Suprapubic skin (tissue), 4 donors: ENCODE data around the gene SPIRE1. TPM values are rescaled to one million over a fixed set of nuclear protein-coding genes. Genes with fewer than 3 reads are reported as not detected.

Experiments used
- DNase-seq, 2 donors: peaks; one replicate each; pipeline ENCODE4 v3.0.0-alpha.2; 2019; ENCODE audit warnings: low spot score in 2 of 2
- H3K27ac ChIP-seq: fragments of 200-600 bp; sonication (generic); one replicate; pipeline ENCODE4 v1.5.1; 2019
- H3K27me3 ChIP-seq: fragments of 200-600 bp; sonication (generic); one replicate; pipeline ENCODE4 v1.5.1; 2019
- H3K36me3 ChIP-seq: fragments of 200-600 bp; sonication (generic); one replicate; pipeline ENCODE4 v1.5.1; 2019
- H3K4me1 ChIP-seq: fragments of 200-600 bp; sonication (generic); one replicate; pipeline ENCODE4 v1.5.1; 2019
- H3K4me3 ChIP-seq: fragments of 200-600 bp; sonication (generic); one replicate; pipeline ENCODE4 v1.5.1; 2019; ENCODE audit warnings: mild to moderate bottlenecking
- H3K9me3 ChIP-seq: fragments of 200-600 bp; sonication (generic); one replicate; pipeline ENCODE4 v1.5.1; 2019
- EP300 ChIP-seq: sonication (generic); formaldehyde crosslinking; IDR thresholded peaks from one replicate; pipeline ENCODE4 v1.6.1; 2017; ENCODE audit warnings: antibody characterized with exemption
- POLR2A ChIP-seq, 2 donors: fragments of 450-650 bp; IDR thresholded peaks; one replicate each; pipeline ENCODE4 v1.6.1; 2017; ENCODE audit warnings: antibody characterized with exemption in 2 of 2, mild to moderate bottlenecking in 2 of 2, moderate library complexity in 2 of 2
- POLR2AphosphoS5 ChIP-seq, 3 donors: sonication (generic); formaldehyde crosslinking; IDR thresholded peaks; one replicate each; pipeline ENCODE4 v1.6.1; 2017; ENCODE audit warnings: antibody characterized with exemption in 3 of 3
- WGBS: methylation state at CpG from one replicate; pipeline ENCODE4 v1.1.5; 2018; 5-methylcytosine and 5-hydroxymethylcytosine counted together
- total RNA-seq, 4 donors: library from RNA; depleted of rRNA; stranded (reverse); fragments of >200 nt; gene quantifications; one replicate each; pipeline ENCODE4 v1.1.0, GENCODE V29; 2016
- TF ChIP-seq, protein P1 (sequence below), 2 donors: fragments of 200-600 bp in 1 of 2; fragments of 450-650 bp in 1 of 2; sonication (generic) in 1 of 2; IDR thresholded peaks; one replicate each; pipeline ENCODE4 v1.5.1; 2016 to 2019; ENCODE audit warnings: antibody characterized with exemption in 2 of 2, mild to moderate bottlenecking in 1 of 2, moderate library complexity in 1 of 2

The SPIRE1 gene
- total RNA-seq, 4 donors from 2014 or later = 21.7 to 42.8 (median 25.2) TPM

DNA sequence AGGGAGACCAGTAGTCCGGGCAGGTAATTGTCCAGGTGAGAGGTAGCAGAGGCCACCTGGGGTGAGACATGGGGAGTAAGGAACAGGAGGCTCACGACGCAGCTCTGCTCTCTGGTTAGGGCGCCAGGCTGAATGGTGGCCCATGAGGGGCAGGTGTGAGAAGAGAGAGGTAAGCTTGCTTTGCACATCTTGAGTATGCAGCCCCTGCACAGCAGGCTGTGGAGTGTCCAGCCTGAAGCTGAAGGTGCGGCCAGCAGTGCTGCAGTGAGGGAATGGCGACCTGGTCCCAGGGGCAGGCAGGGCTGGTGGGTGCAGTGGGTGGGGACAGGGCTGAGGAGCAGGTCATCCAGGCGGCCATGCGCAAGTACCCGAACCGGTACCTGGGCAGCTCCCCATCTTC, 234.5 kb downstream of the SPIRE1 start:
- Histone ChIP-seq H3K4me3 (no peak overlapping the region), H3K36me3 (peaks cover 19% of the 10 kb centered on the region), H3K4me1 (peaks cover 16% of the 10 kb centered on the region), H3K27me3 (no peaks in the 10 kb centered on the region), H3K27ac (no peak overlapping the region), H3K9me3 (no peaks in the 10 kb centered on the region)
- no peak for DNase-seq
- TF ChIP-seq, protein P1, sequence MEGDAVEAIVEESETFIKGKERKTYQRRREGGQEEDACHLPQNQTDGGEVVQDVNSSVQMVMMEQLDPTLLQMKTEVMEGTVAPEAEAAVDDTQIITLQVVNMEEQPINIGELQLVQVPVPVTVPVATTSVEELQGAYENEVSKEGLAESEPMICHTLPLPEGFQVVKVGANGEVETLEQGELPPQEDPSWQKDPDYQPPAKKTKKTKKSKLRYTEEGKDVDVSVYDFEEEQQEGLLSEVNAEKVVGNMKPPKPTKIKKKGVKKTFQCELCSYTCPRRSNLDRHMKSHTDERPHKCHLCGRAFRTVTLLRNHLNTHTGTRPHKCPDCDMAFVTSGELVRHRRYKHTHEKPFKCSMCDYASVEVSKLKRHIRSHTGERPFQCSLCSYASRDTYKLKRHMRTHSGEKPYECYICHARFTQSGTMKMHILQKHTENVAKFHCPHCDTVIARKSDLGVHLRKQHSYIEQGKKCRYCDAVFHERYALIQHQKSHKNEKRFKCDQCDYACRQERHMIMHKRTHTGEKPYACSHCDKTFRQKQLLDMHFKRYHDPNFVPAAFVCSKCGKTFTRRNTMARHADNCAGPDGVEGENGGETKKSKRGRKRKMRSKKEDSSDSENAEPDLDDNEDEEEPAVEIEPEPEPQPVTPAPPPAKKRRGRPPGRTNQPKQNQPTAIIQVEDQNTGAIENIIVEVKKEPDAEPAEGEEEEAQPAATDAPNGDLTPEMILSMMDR (IDR thresholded peaks at IDR 0.05) = no peak
- TF ChIP-seq POLR2AphosphoS5 (IDR thresholded peaks at IDR 0.05) (no peak), EP300 (no peak), POLR2A (IDR thresholded peaks at IDR 0.05) (no peak)
- WGBS = 91% methylated on average over 4 of the region's 10 CpGs

DNA sequence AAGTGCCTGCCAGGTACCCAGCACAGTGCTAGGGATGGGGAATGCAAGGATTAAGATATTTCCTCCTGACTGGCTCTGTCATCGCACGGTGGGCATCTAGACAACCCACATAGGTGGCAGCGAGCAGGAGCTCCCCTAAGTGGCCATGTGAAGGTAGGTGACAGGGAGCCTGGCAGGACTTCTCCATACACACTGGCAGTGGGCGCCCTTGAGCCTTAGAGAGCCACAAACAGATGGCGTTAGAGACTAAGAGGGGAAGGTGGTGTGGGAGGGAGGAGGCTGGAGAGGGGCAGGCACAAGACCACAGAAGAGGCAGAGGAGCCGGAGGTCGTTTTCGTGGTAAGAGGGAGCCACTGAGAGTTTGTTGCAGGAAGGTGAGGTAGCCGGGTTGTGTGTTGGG, 235.0 kb downstream of the SPIRE1 start:
- Histone ChIP-seq H3K4me1 (peaks cover 16% of the 10 kb centered on the region), H3K36me3 (peaks cover 15% of the 10 kb centered on the region), H3K4me3 (no peak overlapping the region), H3K27ac (no peak overlapping the region), H3K9me3 (no peaks in the 10 kb centered on the region), H3K27me3 (no peaks in the 10 kb centered on the region)
- TF ChIP-seq, protein P1 (IDR thresholded peaks at IDR 0.05) = no peak
- TF ChIP-seq EP300 (no peak), POLR2A (IDR thresholded peaks at IDR 0.05) (no peak), POLR2AphosphoS5 (IDR thresholded peaks at IDR 0.05) (no peak)
- WGBS = 82% methylated on average over 9 of the region's 9 CpGs
- no peak for DNase-seq

DNA sequence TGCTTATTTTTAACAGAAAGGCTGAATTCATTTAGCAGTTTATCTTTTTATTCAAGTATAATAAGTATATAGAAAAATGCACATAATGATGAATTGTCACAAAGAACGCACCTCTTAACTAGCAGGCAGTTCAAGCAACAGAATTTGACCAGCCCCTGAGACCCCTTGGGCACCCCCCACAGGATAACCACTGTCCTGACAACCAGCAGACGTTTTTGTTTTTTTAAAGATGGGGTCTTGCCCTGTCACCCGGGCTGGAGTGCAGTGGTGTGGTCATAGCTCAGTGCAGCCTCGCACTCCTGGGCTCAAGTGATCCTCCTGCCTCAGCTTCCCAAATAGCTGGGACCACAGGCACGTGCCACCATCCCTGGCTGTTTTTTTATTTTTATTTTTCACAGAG, 236.2 kb downstream of the SPIRE1 start:
- Histone ChIP-seq H3K27ac (no peak overlapping the region), H3K9me3 (no peaks in the 10 kb centered on the region), H3K4me1 (peaks cover 16% of the 10 kb centered on the region), H3K27me3 (no peaks in the 10 kb centered on the region), H3K36me3 (peaks cover 2% of the 10 kb centered on the region), H3K4me3 (no peak overlapping the region)
- DNase-seq = no peak
- WGBS = 90% methylated on average over 5 of the region's 5 CpGs
- TF ChIP-seq EP300 (no peak), POLR2A (IDR thresholded peaks at IDR 0.05) (no peak), POLR2AphosphoS5 (IDR thresholded peaks at IDR 0.05) (no peak)
- TF ChIP-seq, protein P1 (IDR thresholded peaks at IDR 0.05) = no peak

DNA sequence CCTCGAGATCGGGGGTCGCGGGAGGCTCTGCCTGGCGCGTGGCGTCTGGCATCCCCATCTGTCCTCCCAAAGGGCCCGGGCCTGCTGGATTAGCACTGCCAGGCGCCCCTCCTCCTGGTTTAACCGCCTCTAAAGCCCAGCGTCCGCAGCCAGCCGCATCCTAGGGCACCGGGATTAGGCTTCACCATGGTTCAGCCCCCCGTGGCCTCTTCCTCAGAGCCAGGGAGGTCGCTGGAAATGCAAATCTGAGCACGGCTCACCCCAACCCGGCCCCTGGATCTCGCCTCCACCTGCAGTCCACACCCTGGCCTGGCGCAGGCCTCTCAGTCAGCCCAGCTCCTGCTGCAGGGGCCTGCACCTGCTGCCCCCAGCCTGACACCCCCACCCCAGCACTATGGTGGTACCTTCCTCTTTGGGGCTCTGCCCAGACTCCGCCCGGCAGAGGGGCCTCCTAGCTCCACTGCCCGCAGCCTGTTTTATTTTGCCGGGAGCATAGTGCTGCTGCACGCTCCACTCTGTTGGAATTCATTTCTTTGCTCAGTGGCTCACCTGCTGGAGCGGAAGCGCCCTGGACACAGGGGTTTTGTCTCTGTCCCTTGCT, 237.0 kb downstream of the SPIRE1 start:
- DNase-seq = no peak
- Histone ChIP-seq H3K9me3 (no peaks in the 10 kb centered on the region), H3K36me3 (no peaks in the 10 kb centered on the region), H3K27me3 (no peaks in the 10 kb centered on the region), H3K4me1 (peaks cover 16% of the 10 kb centered on the region), H3K4me3 (peak overlapping the region; percentile 71), H3K27ac (no peak overlapping the region)
- TF ChIP-seq, protein P1 (IDR thresholded peaks at IDR 0.05) = no peak
- TF ChIP-seq POLR2AphosphoS5 (IDR thresholded peaks at IDR 0.05) (no peak), POLR2A (IDR thresholded peaks at IDR 0.05) (no peak), EP300 (no peak)
- 82% methylated on average over 7 of the region's 27 CpGs for WGBS

DNA sequence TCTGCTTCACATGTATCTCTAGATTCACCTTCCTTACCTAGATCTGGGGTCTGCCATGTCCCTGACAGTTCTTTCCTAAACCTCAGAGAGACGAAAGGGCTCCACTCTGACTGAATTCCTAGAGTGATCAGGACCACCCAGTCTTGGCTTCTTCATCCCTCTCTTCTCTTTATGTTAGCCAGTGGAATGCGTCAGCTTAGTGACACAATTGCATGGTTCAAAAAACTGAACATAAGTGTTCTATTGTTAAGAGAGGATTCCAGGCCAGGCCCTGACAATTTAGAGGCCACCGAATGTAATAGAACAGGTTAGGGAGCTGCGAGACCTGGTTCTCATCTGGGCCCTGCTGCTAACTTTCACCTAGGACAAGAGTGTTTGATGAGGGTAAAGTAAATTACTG, 240.2 kb downstream of the SPIRE1 start:
- no peak overlapping the region for H3K27ac ChIP-seq
- H3K9me3 ChIP-seq = no peaks in the 10 kb centered on the region
- TF ChIP-seq POLR2AphosphoS5 (IDR thresholded peaks at IDR 0.05) = no peak
- no peak for TF ChIP-seq POLR2A (IDR thresholded peaks at IDR 0.05)
- TF ChIP-seq, protein P1 (IDR thresholded peaks at IDR 0.05) = no peak
- TF ChIP-seq EP300 = no peak
- 79% methylated on average over 4 of the region's 4 CpGs for WGBS
- H3K27me3 ChIP-seq = no peaks in the 10 kb centered on the region
- H3K4me1 ChIP-seq = peaks cover 23% of the 10 kb centered on the region
- no peaks in the 10 kb centered on the region for H3K36me3 ChIP-seq
- no peak for DNase-seq
- H3K4me3 ChIP-seq = no peak overlapping the region
